ENCODE data around the gene AOPEP. TPM values are rescaled to one million over a fixed set of nuclear protein-coding genes. Genes with fewer than 3 reads are reported as not detected.

AOPEP gene, protein sequence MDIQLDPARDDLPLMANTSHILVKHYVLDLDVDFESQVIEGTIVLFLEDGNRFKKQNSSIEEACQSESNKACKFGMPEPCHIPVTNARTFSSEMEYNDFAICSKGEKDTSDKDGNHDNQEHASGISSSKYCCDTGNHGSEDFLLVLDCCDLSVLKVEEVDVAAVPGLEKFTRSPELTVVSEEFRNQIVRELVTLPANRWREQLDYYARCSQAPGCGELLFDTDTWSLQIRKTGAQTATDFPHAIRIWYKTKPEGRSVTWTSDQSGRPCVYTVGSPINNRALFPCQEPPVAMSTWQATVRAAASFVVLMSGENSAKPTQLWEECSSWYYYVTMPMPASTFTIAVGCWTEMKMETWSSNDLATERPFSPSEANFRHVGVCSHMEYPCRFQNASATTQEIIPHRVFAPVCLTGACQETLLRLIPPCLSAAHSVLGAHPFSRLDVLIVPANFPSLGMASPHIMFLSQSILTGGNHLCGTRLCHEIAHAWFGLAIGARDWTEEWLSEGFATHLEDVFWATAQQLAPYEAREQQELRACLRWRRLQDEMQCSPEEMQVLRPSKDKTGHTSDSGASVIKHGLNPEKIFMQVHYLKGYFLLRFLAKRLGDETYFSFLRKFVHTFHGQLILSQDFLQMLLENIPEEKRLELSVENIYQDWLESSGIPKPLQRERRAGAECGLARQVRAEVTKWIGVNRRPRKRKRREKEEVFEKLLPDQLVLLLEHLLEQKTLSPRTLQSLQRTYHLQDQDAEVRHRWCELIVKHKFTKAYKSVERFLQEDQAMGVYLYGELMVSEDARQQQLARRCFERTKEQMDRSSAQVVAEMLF
- 1 to 10 TPM; 9.5 TPM for total RNA-seq

DNA sequence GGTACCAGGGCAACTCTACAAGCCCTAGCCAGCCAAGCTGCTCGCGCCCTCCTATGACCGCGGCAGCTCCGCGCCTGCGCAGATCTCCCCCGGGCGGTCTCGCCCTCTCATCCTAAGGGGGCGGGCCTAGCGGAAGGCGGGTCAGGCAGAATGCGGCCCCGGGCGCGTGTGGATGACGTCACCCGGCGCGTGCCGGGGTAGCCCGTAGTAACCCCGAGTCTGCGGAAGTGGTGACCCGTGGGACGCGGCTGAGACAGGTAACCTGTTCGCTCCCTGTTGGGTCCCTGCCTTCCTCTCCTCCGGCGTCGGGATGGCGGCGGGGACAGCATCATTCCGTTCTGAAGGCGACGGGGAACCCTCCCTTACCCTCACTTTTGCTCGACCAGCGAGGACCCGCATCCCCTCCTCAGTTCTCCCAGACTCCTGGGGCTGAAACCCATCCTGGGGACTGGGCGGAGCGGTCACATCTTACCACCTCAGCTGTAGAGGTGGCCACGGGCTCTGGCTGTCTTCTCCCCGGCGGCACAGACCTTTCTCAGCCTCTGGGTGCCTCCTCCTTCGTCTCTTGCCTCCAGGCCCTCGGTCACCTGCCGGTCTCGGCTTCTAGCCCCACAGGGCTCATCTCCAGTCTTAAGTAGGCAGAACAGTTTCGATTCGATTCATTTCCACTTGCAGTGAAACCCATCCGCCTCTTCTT is at the start of gene AOPEP:
TSS of gene AOPEP (plus strand) at position 205 of the 697 bp plus-strand sequence. CDS start 33,085 bp downstream, outside the sequence.
- Mint-ChIP-seq H3K9me3 (no peaks in the 10 kb centered on the region), H3K27ac (peak within 1 kb of the TSS; percentile 98), H3K36me3 (no peaks in the 10 kb centered on the region), H3K4me1 (peaks cover 13% of the 10 kb centered on the region), H3K27me3 (no peaks in the 10 kb centered on the region), H3K4me3 (peak within 1 kb of the TSS; percentile 98)
- peak; percentile 100 for DNase-seq
- peak; percentile 97 for ATAC-seq (ENCODE audit: low read depth)
- POLR2A ChIA-PET: interaction anchor here (0.6 kb wide), 1 partner anchor 57 kb away, joined by 4 read pairs; no protein-coding TSS in a partner anchor

DNA sequence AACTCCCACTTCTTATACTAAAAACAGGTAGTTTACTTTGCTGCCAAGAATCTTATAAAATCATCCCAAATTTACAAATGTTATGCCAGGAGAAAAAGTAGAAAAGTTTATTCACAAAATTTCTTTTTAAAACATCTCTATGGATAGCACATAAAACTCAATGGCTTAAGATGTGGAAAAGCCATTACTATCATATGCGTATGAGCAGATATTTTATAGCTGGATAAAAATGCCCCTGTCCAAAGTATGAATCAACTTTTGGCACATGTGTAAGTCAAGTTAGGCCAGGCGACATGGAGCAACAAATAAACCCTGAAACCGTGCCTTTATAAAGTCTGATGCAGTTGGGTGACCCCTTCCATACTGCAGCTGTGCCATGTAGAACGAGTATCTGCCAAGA is 48.6 kb upstream of the AOPEP start:
- no peak for ATAC-seq (ENCODE audit: low read depth)
- H3K4me3 Mint-ChIP-seq: no peak overlapping the region

DNA sequence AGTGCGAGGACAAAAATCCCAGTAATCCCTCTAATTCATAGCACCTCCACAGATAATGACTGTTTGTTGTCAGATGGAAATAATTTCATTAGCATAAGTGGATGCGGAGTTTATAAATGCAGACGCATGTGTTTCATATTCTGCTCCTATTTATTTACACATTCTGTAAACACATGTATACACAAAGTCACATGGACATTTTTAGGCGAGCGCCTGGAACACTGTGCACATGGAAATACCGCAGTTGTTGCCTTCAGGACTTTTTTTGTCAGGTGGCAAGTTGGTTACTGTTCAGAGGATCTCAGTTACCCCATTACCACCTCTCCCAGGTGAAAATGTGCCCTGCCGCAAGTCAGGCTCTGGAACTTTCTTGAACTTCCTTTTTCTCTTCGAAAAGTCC is 46.9 kb upstream of the AOPEP start:
- ATAC-seq (ENCODE audit: low read depth) (no peak), DNase-seq (no peak)
- peaks cover 4% of the 10 kb centered on the region for H3K4me1 Mint-ChIP-seq
- H3K36me3 Mint-ChIP-seq: no peaks in the 10 kb centered on the region
- H3K27me3 Mint-ChIP-seq: peaks cover 35% of the 10 kb centered on the region
- POLR2A ChIA-PET: no interaction called here
- no peak overlapping the region for H3K4me3 Mint-ChIP-seq
- H3K27ac Mint-ChIP-seq: no peak overlapping the region
- no peaks in the 10 kb centered on the region for H3K9me3 Mint-ChIP-seq

More for the DNA sequence above, 48.6 kb upstream of the AOPEP start:
- H3K27me3 Mint-ChIP-seq: peaks cover 35% of the 10 kb centered on the region
- no peaks in the 10 kb centered on the region for H3K9me3 Mint-ChIP-seq
- no peak for DNase-seq
- H3K4me1 Mint-ChIP-seq: peaks cover 4% of the 10 kb centered on the region
- no peak overlapping the region for H3K27ac Mint-ChIP-seq
- POLR2A ChIA-PET: no interaction called here
- no peaks in the 10 kb centered on the region for H3K36me3 Mint-ChIP-seq

DNA sequence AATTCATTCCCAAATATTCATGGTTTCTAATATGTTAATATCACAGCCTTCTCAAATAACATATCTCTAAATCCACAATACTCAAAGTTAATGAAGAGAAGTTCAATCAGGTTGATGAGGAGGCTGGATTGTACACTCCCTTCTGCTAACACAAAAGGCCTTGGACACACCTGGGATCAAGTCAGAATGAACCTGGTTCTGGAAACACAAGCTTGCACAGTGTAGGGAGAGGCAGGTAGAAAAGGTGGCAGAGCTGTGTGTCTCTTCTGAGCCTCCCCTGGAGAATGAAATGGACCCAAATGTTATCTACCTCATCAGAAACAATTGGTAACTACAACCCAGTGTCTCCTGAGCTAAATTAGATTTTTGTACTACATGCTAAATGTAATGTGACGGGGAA is 46.5 kb upstream of the AOPEP start:
- ATAC-seq (ENCODE audit: low read depth): no peak
- POLR2A ChIA-PET: interaction anchor here (1.7 kb wide), 1 partner anchor 11 kb away, joined by 5 read pairs; no protein-coding TSS in a partner anchor
- Mint-ChIP-seq H3K27me3 (peaks cover 33% of the 10 kb centered on the region), H3K9me3 (no peaks in the 10 kb centered on the region), H3K4me3 (no peak overlapping the region), H3K36me3 (no peaks in the 10 kb centered on the region), H3K27ac (no peak overlapping the region), H3K4me1 (peaks cover 4% of the 10 kb centered on the region)
- DNase-seq: no peak

DNA sequence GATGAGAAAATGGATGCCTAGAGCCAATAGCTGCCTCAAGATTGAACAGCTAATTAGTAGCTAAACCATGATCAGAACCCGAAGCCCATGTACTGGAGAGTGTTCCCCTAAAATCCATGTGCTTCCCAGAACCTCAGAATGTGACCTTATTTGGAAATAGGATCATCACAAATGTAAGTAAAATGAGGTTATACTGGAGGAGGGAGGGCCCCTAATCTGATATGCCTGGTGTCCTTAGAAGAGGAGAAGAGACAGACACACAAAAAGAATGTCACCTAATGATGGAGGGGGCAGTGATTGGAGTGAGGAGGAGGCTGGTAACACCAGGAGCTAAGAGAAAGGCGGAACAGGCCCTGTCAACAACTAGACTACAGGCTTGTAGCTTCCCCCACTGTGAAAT is 45.9 kb upstream of the AOPEP start:
- Mint-ChIP-seq H3K4me1 (peaks cover 4% of the 10 kb centered on the region), H3K4me3 (no peak overlapping the region), H3K9me3 (no peaks in the 10 kb centered on the region), H3K27me3 (peaks cover 35% of the 10 kb centered on the region), H3K27ac (no peak overlapping the region), H3K36me3 (no peaks in the 10 kb centered on the region)
- ATAC-seq (ENCODE audit: low read depth) (no peak), DNase-seq (no peak)
- POLR2A ChIA-PET: interaction anchor here (1.7 kb wide), 1 partner anchor 11 kb away, joined by 5 read pairs; no protein-coding TSS in a partner anchor

DNA sequence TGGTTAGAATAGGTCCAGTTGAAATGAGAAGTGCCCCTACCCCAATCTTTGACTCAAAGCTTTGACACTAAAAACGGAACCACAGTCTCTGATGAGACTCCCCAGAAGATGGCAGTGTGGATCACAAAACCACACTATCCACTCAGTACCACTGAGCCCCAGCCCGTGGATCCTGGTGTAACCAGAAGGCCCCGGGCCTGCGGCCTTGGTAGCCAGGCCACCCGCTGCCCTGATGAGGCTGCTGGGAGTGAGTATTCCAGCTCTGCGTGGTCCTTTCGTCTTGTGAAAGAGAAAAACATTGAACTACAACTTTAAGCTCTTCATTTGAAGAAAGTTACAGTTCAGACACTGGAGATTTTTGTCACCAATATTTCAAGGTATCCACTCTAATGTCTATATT is 45.0 kb upstream of the AOPEP start:
- POLR2A ChIA-PET: interaction anchor here (1.7 kb wide), 1 partner anchor 12 kb away, joined by 5 read pairs; no protein-coding TSS in a partner anchor
- peak; percentile 45 for DNase-seq
- H3K27me3 Mint-ChIP-seq: peaks cover 33% of the 10 kb centered on the region
- peaks cover 4% of the 10 kb centered on the region for H3K4me1 Mint-ChIP-seq
- no peak overlapping the region for H3K4me3 Mint-ChIP-seq
- no peaks in the 10 kb centered on the region for H3K9me3 Mint-ChIP-seq
- ATAC-seq (ENCODE audit: low read depth): peak; percentile 81
- H3K27ac Mint-ChIP-seq: no peak overlapping the region
- H3K36me3 Mint-ChIP-seq: no peaks in the 10 kb centered on the region

DNA sequence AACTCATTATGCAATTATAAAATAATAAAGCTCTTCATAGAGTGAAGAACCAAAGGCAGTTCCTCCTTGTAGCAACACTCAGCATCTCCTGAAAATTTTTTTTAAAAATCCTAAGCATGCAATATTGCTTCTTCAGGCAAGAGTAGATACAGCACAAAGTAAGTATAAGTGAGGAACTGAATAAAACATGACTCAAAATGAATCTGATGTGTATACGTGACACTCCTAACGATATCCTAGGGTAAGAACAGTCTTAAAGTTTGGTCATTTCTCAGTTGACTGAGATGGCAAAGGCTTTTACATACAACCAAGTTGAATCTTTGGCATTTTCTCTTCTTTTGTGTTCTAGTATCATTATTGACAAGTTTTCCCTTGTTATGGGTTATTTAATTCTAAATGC is 41.1 kb upstream of the AOPEP start:
- H3K27me3 Mint-ChIP-seq: peaks cover 25% of the 10 kb centered on the region
- ATAC-seq (ENCODE audit: low read depth) (no peak), DNase-seq (no peak)
- POLR2A ChIA-PET: no interaction called here
- H3K36me3 Mint-ChIP-seq: no peaks in the 10 kb centered on the region
- peaks cover 4% of the 10 kb centered on the region for H3K4me1 Mint-ChIP-seq
- H3K9me3 Mint-ChIP-seq: no peaks in the 10 kb centered on the region
- H3K4me3 Mint-ChIP-seq: no peak overlapping the region
- H3K27ac Mint-ChIP-seq: no peak overlapping the region

DNA sequence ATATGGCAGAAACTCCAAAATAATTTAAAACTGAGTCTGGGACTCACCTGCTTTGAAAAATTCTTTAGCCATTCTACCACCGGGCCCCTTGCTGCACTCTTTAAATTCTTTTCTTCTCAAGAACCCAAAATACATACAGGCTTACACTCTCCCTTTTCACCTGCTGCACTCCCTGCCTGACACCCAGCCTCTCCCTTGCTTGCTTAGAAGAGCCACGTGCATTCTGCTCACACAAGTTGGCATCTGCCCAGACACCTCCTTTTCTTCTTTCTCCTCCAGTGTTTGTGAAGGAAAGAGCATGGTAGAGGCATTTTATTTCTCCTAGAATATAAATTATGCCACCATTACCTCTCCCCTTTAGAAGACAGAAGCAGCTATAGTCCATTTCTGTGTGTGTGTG is 39.0 kb upstream of the AOPEP start:
- no peak for ATAC-seq (ENCODE audit: low read depth)
- no peaks in the 10 kb centered on the region for H3K36me3 Mint-ChIP-seq
- H3K4me1 Mint-ChIP-seq: no peaks in the 10 kb centered on the region
- DNase-seq: no peak
- H3K27me3 Mint-ChIP-seq: peaks cover 21% of the 10 kb centered on the region
- H3K27ac Mint-ChIP-seq: no peak overlapping the region
- H3K9me3 Mint-ChIP-seq: no peaks in the 10 kb centered on the region
- POLR2A ChIA-PET: no interaction called here
- no peak overlapping the region for H3K4me3 Mint-ChIP-seq

DNA sequence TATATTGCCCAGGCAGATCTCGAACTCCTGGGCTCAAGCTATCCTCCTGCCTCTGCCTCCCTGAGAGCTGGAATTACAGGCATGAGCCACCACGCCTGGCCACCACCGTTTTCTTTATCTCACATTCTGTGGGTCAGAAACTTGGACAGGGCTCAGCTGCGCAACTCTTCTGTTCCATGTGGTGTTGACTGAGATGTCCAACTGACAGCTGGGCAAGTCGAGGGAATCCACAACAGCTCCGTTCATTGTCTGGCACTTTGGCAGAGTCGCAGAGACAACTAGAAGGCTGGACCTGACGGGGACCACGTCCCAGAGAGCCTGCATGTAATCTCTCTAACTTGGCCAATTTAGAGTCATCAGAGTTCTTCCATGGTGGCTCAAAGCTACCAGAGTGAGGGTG is 36.2 kb upstream of the AOPEP start:
- no peak for ATAC-seq (ENCODE audit: low read depth)
- Mint-ChIP-seq H3K27me3 (peaks cover 27% of the 10 kb centered on the region), H3K27ac (no peak overlapping the region), H3K36me3 (no peaks in the 10 kb centered on the region), H3K4me1 (no peaks in the 10 kb centered on the region), H3K9me3 (no peaks in the 10 kb centered on the region), H3K4me3 (no peak overlapping the region)
- DNase-seq: no peak
- POLR2A ChIA-PET: no interaction called here

DNA sequence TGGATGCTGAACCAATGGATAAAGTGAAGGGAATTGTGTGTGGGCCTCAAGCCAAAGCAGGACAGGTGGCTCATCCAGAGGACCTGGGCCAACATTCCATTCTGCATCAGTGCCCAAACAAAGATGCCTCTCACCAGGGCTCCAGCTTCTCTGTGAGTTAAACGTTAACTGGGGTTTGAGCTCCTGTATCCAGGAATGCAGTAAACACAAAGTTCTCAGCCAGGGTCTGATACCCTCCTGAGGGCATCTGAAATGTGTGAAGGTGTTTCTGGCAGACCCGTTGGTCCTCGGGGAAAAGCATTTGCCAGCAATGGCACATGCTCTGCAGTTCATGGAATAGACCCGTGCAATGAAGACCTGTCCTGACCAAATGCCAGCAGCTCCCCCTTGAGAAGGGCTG is 33.9 kb upstream of the AOPEP start:
- H3K9me3 Mint-ChIP-seq: no peaks in the 10 kb centered on the region
- H3K36me3 Mint-ChIP-seq: no peaks in the 10 kb centered on the region
- ATAC-seq (ENCODE audit: low read depth) (no peak), DNase-seq (no peak)
- no peak overlapping the region for H3K4me3 Mint-ChIP-seq
- peaks cover 16% of the 10 kb centered on the region for H3K27me3 Mint-ChIP-seq
- H3K27ac Mint-ChIP-seq: no peak overlapping the region
- POLR2A ChIA-PET: no interaction called here
- no peaks in the 10 kb centered on the region for H3K4me1 Mint-ChIP-seq

DNA sequence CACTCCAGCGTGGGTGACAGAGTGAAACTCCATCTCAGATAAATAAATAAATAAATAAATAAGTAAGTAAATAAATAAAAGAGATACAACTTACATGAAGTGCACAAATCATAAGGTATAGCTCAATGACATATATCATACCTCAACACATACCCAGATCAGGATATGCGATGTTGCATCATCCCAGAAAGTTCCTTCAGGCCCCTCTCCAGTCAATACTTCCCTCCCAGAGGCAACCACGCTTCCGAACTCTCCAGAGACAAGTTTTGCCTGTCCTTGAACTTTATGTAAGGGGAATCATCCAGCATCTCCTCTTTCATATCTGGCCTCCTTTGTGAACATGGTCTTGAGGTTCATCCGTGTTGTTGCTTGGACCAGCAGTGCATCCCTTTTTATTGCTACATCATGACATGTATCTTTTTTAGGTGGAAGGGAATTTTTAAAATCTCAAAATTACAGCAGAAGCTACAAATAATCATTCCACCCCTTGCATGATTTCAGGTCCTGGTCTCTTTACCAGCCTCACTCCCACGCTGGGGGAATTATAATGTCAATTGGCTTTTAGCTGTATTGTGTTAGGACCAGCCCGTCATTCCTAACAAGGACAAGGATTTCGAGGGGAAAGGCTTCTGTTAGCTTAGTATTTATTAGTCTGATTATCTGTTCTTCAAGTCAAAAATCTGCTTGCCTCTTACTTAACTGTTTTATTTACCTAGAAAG is 32.9 kb upstream of the AOPEP start:
- Mint-ChIP-seq H3K4me1 (no peaks in the 10 kb centered on the region), H3K27ac (no peak overlapping the region), H3K36me3 (no peaks in the 10 kb centered on the region), H3K4me3 (no peak overlapping the region), H3K9me3 (no peaks in the 10 kb centered on the region), H3K27me3 (peaks cover 16% of the 10 kb centered on the region)
- POLR2A ChIA-PET: no interaction called here
- DNase-seq (no peak), ATAC-seq (ENCODE audit: low read depth) (no peak)

DNA sequence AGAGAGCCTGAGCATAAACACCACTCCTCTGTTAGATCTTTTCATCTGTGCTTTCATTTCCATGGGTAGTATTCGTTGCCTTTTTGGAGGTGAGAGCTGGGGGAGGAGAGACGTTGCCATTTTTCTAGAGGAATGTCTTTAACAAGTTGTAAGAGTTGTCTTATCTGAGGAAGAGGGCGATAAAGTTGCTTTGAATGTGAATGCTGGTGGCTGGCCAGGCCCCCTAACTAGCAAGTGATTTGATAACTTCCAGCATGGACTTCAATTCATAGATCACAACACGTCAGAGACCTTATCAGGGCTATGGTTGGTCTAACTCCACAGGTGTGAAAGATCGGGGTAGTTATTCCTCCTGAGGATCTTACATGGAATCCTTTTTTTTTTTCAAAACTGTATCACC is 30.0 kb upstream of the AOPEP start:
- no peaks in the 10 kb centered on the region for H3K4me1 Mint-ChIP-seq

More for the DNA sequence above, 30.0 kb upstream of the AOPEP start:
- ATAC-seq (ENCODE audit: low read depth) (no peak), DNase-seq (no peak)
- no peak overlapping the region for H3K4me3 Mint-ChIP-seq
- H3K36me3 Mint-ChIP-seq: no peaks in the 10 kb centered on the region
- no peaks in the 10 kb centered on the region for H3K9me3 Mint-ChIP-seq
- POLR2A ChIA-PET: no interaction called here
- no peak overlapping the region for H3K27ac Mint-ChIP-seq
- H3K27me3 Mint-ChIP-seq: peaks cover 18% of the 10 kb centered on the region
